Activated naive CD4-positive, alpha-beta T cell treated with anti-CD3 and anti-CD28 coated beads, Interleukin-2, amount 10 ng/mL, durations not matched to agents 7 days and 5 days (primary cell): Measurements from ENCODE around the gene FOXM1.

Experiments used
- CTCF ChIA-PET: fragments of 350-600 bp; sonication (Branson Sonifier 250); formaldehyde crosslinking; loops from one replicate; lab custom pipeline; 2021; ENCODE audit warnings: antibody characterized with exemption; lab: Charles Lee
- DNase-seq: peaks from one replicate; pipeline ENCODE4 v3.0.0-alpha.2; 2020
- H3K27ac Mint-ChIP-seq: one replicate; pipeline ENCODE4 v1.8.0; 2021; ENCODE audit warnings: mild to moderate bottlenecking, moderate library complexity, mixed read lengths
- H3K27me3 Mint-ChIP-seq: one replicate; pipeline ENCODE4 v1.8.0; 2021; ENCODE audit warnings: mild to moderate bottlenecking, mixed read lengths
- H3K36me3 Mint-ChIP-seq: one replicate; pipeline ENCODE4 v1.8.0; 2021; ENCODE audit warnings: mixed read lengths
- H3K4me1 Mint-ChIP-seq: one replicate; pipeline ENCODE4 v1.8.0; 2021; ENCODE audit warnings: mixed read lengths
- H3K4me3 Mint-ChIP-seq: one replicate; pipeline ENCODE4 v1.8.0; 2021; ENCODE audit warnings: mild to moderate bottlenecking, moderate library complexity, mixed read lengths
- H3K9me3 Mint-ChIP-seq: one replicate; pipeline ENCODE4 v1.8.0; 2021; ENCODE audit warnings: mixed read lengths

FOXM1 gene, protein sequence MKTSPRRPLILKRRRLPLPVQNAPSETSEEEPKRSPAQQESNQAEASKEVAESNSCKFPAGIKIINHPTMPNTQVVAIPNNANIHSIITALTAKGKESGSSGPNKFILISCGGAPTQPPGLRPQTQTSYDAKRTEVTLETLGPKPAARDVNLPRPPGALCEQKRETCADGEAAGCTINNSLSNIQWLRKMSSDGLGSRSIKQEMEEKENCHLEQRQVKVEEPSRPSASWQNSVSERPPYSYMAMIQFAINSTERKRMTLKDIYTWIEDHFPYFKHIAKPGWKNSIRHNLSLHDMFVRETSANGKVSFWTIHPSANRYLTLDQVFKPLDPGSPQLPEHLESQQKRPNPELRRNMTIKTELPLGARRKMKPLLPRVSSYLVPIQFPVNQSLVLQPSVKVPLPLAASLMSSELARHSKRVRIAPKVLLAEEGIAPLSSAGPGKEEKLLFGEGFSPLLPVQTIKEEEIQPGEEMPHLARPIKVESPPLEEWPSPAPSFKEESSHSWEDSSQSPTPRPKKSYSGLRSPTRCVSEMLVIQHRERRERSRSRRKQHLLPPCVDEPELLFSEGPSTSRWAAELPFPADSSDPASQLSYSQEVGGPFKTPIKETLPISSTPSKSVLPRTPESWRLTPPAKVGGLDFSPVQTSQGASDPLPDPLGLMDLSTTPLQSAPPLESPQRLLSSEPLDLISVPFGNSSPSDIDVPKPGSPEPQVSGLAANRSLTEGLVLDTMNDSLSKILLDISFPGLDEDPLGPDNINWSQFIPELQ

DNA sequence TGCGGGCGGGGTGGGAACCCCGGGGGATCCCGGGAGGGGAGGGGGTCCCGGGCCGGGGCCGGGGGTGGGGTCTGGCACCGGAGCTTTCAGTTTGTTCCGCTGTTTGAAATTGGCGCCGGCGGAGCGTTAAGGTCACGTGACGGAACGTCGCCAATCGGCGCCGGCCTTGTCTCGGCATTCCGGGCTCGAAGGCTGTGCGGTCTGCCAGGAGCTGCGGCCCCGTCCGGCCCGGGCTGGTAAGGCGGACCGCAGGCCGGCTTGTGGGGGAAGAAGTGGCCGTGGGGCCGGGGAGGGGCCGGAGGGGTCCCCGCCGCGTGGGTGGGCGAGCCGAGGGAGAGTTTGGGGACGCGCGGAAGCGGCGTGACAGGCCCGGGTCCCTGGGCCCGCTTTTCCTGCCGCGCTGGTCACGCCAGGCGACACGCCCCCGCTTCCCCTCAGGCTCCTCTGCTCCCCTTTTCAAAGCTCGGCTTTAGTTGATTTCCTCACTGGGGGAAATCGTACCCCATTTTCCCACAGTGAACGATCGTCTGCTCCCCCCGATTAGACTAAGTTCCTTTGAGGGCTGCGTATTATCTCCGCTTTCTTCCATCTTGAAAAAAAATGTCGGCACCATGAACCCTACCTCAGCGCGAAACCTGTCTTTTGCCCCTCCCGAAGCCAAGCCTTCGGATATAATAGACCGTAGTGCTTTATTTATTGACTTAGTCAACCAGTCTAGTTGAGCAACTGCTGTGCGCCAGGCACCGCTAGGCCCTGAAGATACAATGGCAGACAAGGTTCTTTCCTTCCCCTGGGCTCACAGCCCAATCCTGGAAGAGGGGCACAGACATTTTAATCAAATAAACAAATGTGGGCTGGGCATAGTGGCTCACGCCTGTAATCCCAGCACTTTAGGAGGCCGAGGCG, at the start of gene FOXM1, which contains the start of gene RHNO1:
Gene FOXM1, minus strand, starts transcription at position 128 of the 906 bp plus-strand sequence. CDS start 2,696 bp downstream, outside the sequence.
Gene RHNO1, plus strand, starts transcription at position 177 of the 906 bp plus-strand sequence. CDS start 8,144 bp downstream, outside the sequence.
- Mint-ChIP-seq H3K27me3 (no peaks in the 10 kb centered on the region), H3K27ac (peak within 1 kb of the TSS; percentile 99), H3K9me3 (no peaks in the 10 kb centered on the region), H3K4me3 (peak within 1 kb of the TSS; percentile 83), H3K36me3 (peaks cover 43% of the 10 kb centered on the region), H3K4me1 (peaks cover 59% of the 10 kb centered on the region)
- CTCF ChIA-PET: interaction anchor here (1.1 kb wide), 1 partner anchor 23 kb away, joined by 4 read pairs; no protein-coding TSS in a partner anchor
- DNase-seq: peak; percentile 91

DNA sequence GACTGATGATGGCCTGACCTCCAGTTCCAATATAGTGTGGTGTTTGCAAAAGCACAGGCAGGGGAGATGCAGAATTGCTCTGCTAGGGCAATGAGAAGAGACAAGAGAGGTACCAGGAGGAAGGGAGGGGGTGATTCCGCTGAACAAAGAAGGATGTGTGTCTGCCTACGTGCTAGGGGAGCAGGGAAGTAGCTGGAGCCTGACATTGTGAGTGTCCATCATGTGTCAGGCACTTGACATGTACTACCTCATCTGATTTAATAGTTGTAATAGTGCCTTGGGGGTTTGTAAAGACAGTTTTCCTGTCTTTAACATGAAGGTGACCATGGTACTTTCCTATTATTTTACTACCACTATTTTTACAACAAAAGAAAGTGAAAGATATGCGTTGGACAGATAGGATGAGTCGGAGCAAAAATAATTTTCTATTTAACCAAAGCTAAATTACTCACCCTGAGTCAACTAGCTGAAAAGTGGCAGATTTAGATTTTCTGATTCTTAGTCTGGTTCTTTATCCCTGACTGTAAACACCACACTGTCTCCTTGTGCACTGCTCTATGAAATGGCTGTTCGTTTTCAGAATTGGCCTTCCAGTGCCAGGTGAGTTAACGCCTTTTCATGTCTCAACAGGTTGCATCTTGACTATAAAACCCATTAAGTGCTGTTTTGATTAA, 48.5 kb upstream of the FOXM1 start:
- H3K36me3 Mint-ChIP-seq: peaks cover 12% of the 10 kb centered on the region

GRCh38 chr12:2924019-2924418, 47.0 kb upstream of the FOXM1 start:
- H3K36me3 Mint-ChIP-seq: peaks cover 10% of the 10 kb centered on the region

More for the DNA sequence above, 48.5 kb upstream of the FOXM1 start:
- no peak overlapping the region for H3K4me3 Mint-ChIP-seq
- H3K27ac Mint-ChIP-seq: no peak overlapping the region
- H3K4me1 Mint-ChIP-seq: no peaks in the 10 kb centered on the region
- no peaks in the 10 kb centered on the region for H3K27me3 Mint-ChIP-seq
- H3K9me3 Mint-ChIP-seq: no peaks in the 10 kb centered on the region
- CTCF ChIA-PET: interaction anchor here (0.6 kb wide), 1 partner anchor 133 kb away, joined by 4 read pairs; no protein-coding TSS in a partner anchor
- DNase-seq: no peak

DNA sequence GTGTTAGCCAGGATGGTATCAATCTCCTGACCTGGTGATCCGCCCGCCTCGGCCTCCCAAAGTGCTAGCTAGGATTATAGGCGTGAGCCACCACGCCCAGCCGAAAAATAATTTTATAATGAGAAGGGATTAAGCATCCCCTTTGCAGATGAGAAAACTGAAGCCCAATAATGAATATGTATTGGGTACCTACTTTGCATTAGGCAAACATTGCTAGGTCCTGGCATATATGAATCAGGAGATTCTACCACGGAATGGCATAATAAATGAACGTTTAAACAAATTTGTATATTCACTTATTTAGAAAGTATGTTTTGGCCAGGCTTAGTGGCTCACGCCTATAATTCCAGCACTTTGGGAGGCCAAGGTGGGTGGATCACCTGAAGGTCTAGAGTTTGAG, 46.1 kb upstream of the FOXM1 start:
- CTCF ChIA-PET: no interaction called here
- DNase-seq: no peak
- Mint-ChIP-seq H3K4me3 (no peak overlapping the region), H3K9me3 (no peaks in the 10 kb centered on the region), H3K27me3 (no peaks in the 10 kb centered on the region), H3K36me3 (peaks cover 10% of the 10 kb centered on the region), H3K4me1 (no peaks in the 10 kb centered on the region), H3K27ac (no peak overlapping the region)

More at GRCh38 chr12:2924019-2924418, 47.0 kb upstream of the FOXM1 start:
- H3K27ac Mint-ChIP-seq: no peak overlapping the region
- DNase-seq: no peak
- CTCF ChIA-PET: interaction anchor here (0.6 to 0.7 kb wide), 2 partner anchors 20 to 24 kb away, joined by 3 to 4 read pairs; no protein-coding TSS in a partner anchor
- H3K27me3 Mint-ChIP-seq: no peaks in the 10 kb centered on the region
- H3K9me3 Mint-ChIP-seq: no peaks in the 10 kb centered on the region
- no peak overlapping the region for H3K4me3 Mint-ChIP-seq
- no peaks in the 10 kb centered on the region for H3K4me1 Mint-ChIP-seq

DNA sequence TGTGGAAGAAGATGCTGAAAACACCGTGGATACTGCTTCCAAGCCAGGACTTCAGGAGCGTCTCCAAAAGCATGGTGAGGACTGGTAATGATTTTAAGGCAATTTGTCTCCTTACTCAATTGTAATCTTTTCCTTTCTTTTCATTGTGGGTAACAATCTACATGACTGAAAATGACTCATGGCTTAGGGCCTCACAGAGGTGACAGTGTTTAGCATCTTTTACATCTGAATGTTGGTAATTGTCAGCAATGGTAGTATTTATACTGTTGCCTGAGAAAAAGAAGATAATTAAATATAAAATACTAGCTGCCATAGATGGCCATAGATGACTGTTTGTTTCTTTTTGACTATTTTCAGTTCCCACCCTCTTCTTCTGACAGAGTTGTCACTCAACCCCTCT, 45.4 kb upstream of the FOXM1 start:
- Mint-ChIP-seq H3K4me1 (no peaks in the 10 kb centered on the region), H3K9me3 (no peaks in the 10 kb centered on the region), H3K4me3 (no peak overlapping the region), H3K27me3 (no peaks in the 10 kb centered on the region), H3K27ac (no peak overlapping the region), H3K36me3 (peaks cover 10% of the 10 kb centered on the region)
- CTCF ChIA-PET: no interaction called here
- DNase-seq: no peak

DNA sequence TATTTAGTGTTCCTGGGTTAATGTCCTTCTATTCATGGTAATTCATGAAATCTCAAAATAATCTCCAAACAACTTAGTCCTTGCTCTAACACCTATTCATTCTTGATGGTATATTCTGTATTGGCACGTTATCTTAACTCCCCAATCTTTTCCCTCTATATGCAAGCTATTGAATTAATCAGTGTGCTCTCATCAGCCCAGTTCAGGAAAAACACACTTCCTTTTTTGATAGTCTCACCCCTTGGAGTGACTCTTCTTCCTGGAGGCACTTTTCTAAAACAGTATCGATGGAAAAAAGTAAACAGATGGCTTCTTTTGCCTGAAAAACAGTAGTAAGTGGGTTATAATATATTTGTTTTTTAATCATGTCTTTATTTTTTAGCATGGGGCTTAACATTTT, 42.3 kb upstream of the FOXM1 start:
- no peak for DNase-seq
- Mint-ChIP-seq H3K27ac (no peak overlapping the region), H3K36me3 (peaks cover 8% of the 10 kb centered on the region), H3K4me1 (no peaks in the 10 kb centered on the region), H3K9me3 (no peaks in the 10 kb centered on the region), H3K4me3 (no peak overlapping the region), H3K27me3 (no peaks in the 10 kb centered on the region)
- CTCF ChIA-PET: no interaction called here

- no peak for DNase-seq
- Mint-ChIP-seq H3K27me3 (no peaks in the 10 kb centered on the region), H3K9me3 (no peaks in the 10 kb centered on the region), H3K36me3 (no peaks in the 10 kb centered on the region), H3K4me1 (no peaks in the 10 kb centered on the region), H3K4me3 (no peak overlapping the region), H3K27ac (no peak overlapping the region)
- CTCF ChIA-PET: no interaction called here
These were observed 35.2 kb upstream of the FOXM1 start for GRCh38 chr12:2912216-2912575.

GRCh38 chr12:2904260-2904659, 27.3 kb upstream of the FOXM1 start:
- H3K4me1 Mint-ChIP-seq: no peaks in the 10 kb centered on the region
- CTCF ChIA-PET: no interaction called here
- no peaks in the 10 kb centered on the region for H3K27me3 Mint-ChIP-seq
- no peaks in the 10 kb centered on the region for H3K9me3 Mint-ChIP-seq
- H3K4me3 Mint-ChIP-seq: no peak overlapping the region
- no peak overlapping the region for H3K27ac Mint-ChIP-seq
- no peak for DNase-seq
- H3K36me3 Mint-ChIP-seq: no peaks in the 10 kb centered on the region

- Mint-ChIP-seq H3K27me3 (no peaks in the 10 kb centered on the region), H3K9me3 (no peaks in the 10 kb centered on the region), H3K4me3 (no peak overlapping the region), H3K4me1 (no peaks in the 10 kb centered on the region), H3K27ac (no peak overlapping the region), H3K36me3 (no peaks in the 10 kb centered on the region)
- CTCF ChIA-PET: no interaction called here
- DNase-seq: no peak
These were observed 25.4 kb upstream of the FOXM1 start for GRCh38 chr12:2902272-2902880.

DNA sequence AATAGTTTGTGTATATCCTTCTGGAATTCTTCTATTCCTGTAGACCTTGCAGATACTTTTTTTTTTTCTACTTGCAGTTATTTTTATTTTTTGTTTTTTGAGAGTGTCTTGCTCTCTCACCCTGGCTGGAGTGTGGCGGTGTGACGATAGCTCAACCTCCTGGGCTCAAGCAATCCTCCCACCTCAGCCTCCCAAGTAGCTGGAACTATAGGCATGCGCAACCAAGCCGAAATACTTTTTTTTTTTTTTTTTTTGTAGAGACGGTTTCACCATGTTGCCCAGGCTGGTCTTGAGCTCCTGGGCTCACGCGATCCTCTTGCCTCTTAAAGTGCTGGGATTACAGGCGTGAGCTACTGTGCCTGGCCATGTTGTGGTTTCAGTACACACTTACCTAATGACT, 23.7 kb upstream of the FOXM1 start:
- H3K9me3 Mint-ChIP-seq: no peaks in the 10 kb centered on the region
- no peak overlapping the region for H3K27ac Mint-ChIP-seq
- CTCF ChIA-PET: interaction anchor here (0.6 kb wide), 1 partner anchor 106 kb away, joined by 4 read pairs; no protein-coding TSS in a partner anchor
- DNase-seq: no peak
- no peaks in the 10 kb centered on the region for H3K36me3 Mint-ChIP-seq
- H3K4me3 Mint-ChIP-seq: no peak overlapping the region
- H3K4me1 Mint-ChIP-seq: no peaks in the 10 kb centered on the region
- H3K27me3 Mint-ChIP-seq: no peaks in the 10 kb centered on the region

DNA sequence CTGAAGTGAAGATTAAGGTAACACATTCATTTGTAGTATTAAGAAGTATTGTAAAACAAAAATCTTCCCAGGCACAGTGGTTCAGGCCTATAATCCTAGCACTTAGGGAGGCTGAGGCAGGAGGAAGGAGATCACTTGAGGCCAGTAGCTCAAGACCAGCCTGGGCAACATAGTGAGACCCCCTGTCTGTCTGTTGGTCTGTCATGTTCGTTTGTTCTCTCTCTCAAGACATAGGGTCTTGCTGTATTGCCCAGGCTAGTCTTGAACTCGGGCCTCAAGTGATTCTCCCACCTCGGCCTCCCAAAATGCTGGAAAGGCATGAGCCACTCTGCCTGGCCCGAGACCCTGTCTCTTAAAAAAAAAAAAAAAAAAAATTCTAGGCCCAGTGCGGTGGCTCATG, 20.4 kb upstream of the FOXM1 start:
- H3K9me3 Mint-ChIP-seq: no peaks in the 10 kb centered on the region
- peaks cover 4% of the 10 kb centered on the region for H3K4me1 Mint-ChIP-seq
- CTCF ChIA-PET: no interaction called here
- no peaks in the 10 kb centered on the region for H3K36me3 Mint-ChIP-seq
- H3K4me3 Mint-ChIP-seq: no peak overlapping the region
- no peak for DNase-seq
- H3K27me3 Mint-ChIP-seq: no peaks in the 10 kb centered on the region
- H3K27ac Mint-ChIP-seq: no peak overlapping the region

DNA sequence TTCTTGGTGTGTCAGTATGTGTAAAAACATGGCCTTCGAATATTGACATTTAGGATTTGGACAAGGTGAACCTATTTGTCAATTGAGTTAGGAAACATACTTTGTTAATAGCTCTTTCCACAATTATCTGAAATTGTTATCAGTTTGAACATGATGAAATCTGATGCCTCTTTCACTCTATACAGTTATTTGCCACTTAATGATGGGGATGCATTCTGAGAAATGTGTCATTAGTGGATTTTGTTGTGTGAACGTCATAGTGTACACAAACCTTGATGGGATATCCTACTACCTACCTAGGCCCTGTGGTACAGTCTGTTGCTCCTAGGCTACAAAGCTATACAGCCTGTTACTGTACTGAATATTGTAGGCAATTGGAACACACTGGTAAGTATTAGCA, 18.5 kb upstream of the FOXM1 start:
- peaks cover 16% of the 10 kb centered on the region for H3K4me1 Mint-ChIP-seq
- no peak overlapping the region for H3K4me3 Mint-ChIP-seq
- H3K27ac Mint-ChIP-seq: no peak overlapping the region
- peaks cover 4% of the 10 kb centered on the region for H3K27me3 Mint-ChIP-seq
- CTCF ChIA-PET: interaction anchor here (0.6 kb wide), 1 partner anchor 1318 kb away, joined by 3 read pairs; no protein-coding TSS in a partner anchor
- no peak for DNase-seq
- no peaks in the 10 kb centered on the region for H3K36me3 Mint-ChIP-seq
- no peaks in the 10 kb centered on the region for H3K9me3 Mint-ChIP-seq

DNA sequence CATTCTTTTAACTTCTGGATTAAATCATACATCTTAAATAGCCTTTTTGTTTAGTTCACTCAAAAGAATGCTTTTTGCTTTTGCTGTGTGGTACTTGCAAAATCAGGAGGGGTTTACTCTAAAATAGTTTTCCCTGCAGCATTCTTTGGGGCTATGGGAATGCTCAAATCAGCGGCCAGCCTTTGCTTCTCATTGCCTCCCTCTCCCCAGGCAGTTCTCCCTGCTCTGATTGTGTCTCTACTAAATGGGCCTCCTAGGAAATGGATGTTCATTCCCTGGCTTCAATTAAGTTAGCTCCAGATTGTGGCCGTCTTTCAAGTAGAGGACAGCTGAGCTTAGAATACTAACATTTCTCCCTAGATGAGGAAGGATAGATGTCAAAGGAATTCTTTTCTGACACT, 18.1 kb upstream of the FOXM1 start:
- CTCF ChIA-PET: interaction anchor here (0.6 kb wide), 1 partner anchor 1319 kb away, joined by 3 read pairs; no protein-coding TSS in a partner anchor
- Mint-ChIP-seq H3K9me3 (no peaks in the 10 kb centered on the region), H3K27ac (no peak overlapping the region), H3K36me3 (no peaks in the 10 kb centered on the region), H3K4me3 (no peak overlapping the region), H3K4me1 (peaks cover 21% of the 10 kb centered on the region), H3K27me3 (peaks cover 4% of the 10 kb centered on the region)
- DNase-seq: no peak
